ENCODE data around the gene HYKK.

DNA sequence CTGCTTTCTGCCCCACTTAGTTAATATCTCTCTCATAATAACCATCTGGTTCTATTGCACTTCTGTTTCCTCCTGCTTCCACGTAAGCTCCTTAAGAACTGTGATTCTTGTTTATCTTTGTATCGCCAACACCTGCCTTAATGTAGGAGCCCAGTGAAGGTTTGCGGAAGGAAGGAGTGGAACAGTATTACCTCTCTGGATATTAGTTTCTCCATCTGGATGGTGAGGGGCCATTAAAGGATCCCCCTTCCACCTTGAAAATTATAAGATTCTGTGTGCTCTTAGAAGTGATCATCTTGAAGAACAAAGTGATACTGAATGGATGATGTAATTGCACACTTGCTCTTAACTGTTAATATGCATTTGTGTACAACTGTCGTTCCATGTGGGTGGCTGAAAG is 60.2 kb downstream of the HYKK start:
- TF ChIP-seq NFE2 (IDR thresholded peaks at IDR 0.05; ENCODE audit: low read depth) (no peak), MAFF (IDR thresholded peaks at IDR 0.05; ENCODE audit: low read length) (no peak), ZNF224 (CRISPR knock-in tag; IDR thresholded peaks at IDR 0.05) (no peak), FOXA3 (CRISPR knock-in tag; conservative IDR thresholded peaks at IDR 0.05 in 1 of 2, IDR thresholded peaks at IDR 0.05 in 1 of 2) (no peak), GATAD2B (IDR thresholded peaks at IDR 0.05; ENCODE audit: borderline replicate concordance) (no peak), RCOR1 (IDR thresholded peaks at IDR 0.05; ENCODE audit: borderline replicate concordance in 1 of 2, low read depth in 2 of 2, low read length in 2 of 2) (no peak), EZH2 (IDR thresholded peaks at IDR 0.05; ENCODE audit: borderline replicate concordance, low read depth, low read length) (no peak), ZFX (CRISPR knock-in tag; IDR thresholded peaks at IDR 0.05) (no peak), KLF13 (tag; IDR thresholded peaks at IDR 0.05; ENCODE audit: borderline replicate concordance, low read depth) (no peak)
- TF ChIP-seq, protein P1, sequence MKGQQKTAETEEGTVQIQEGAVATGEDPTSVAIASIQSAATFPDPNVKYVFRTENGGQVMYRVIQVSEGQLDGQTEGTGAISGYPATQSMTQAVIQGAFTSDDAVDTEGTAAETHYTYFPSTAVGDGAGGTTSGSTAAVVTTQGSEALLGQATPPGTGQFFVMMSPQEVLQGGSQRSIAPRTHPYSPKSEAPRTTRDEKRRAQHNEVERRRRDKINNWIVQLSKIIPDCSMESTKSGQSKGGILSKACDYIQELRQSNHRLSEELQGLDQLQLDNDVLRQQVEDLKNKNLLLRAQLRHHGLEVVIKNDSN (CRISPR knock-in tag; IDR thresholded peaks at IDR 0.05): no peak
- TF ChIP-seq, protein P2, sequence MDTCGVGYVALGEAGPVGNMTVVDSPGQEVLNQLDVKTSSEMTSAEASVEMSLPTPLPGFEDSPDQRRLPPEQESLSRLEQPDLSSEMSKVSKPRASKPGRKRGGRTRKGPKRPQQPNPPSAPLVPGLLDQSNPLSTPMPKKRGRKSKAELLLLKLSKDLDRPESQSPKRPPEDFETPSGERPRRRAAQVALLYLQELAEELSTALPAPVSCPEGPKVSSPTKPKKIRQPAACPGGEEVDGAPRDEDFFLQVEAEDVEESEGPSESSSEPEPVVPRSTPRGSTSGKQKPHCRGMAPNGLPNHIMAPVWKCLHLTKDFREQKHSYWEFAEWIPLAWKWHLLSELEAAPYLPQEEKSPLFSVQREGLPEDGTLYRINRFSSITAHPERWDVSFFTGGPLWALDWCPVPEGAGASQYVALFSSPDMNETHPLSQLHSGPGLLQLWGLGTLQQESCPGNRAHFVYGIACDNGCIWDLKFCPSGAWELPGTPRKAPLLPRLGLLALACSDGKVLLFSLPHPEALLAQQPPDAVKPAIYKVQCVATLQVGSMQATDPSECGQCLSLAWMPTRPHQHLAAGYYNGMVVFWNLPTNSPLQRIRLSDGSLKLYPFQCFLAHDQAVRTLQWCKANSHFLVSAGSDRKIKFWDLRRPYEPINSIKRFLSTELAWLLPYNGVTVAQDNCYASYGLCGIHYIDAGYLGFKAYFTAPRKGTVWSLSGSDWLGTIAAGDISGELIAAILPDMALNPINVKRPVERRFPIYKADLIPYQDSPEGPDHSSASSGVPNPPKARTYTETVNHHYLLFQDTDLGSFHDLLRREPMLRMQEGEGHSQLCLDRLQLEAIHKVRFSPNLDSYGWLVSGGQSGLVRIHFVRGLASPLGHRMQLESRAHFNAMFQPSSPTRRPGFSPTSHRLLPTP (IDR thresholded peaks at IDR 0.05; ENCODE audit: borderline replicate concordance, extremely low read depth, insufficient read length): no peak
- TF ChIP-seq, protein P3, sequence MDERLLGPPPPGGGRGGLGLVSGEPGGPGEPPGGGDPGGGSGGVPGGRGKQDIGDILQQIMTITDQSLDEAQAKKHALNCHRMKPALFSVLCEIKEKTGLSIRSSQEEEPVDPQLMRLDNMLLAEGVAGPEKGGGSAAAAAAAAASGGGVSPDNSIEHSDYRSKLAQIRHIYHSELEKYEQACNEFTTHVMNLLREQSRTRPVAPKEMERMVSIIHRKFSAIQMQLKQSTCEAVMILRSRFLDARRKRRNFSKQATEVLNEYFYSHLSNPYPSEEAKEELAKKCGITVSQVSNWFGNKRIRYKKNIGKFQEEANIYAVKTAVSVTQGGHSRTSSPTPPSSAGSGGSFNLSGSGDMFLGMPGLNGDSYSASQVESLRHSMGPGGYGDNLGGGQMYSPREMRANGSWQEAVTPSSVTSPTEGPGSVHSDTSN (CRISPR knock-in tag; IDR thresholded peaks at IDR 0.05; ENCODE audit: low read depth): no peak
- TF ChIP-seq, protein P3 (tag; conservative IDR thresholded peaks at IDR 0.05; ENCODE audit: low read depth): no peak
- TF ChIP-seq, protein P4, sequence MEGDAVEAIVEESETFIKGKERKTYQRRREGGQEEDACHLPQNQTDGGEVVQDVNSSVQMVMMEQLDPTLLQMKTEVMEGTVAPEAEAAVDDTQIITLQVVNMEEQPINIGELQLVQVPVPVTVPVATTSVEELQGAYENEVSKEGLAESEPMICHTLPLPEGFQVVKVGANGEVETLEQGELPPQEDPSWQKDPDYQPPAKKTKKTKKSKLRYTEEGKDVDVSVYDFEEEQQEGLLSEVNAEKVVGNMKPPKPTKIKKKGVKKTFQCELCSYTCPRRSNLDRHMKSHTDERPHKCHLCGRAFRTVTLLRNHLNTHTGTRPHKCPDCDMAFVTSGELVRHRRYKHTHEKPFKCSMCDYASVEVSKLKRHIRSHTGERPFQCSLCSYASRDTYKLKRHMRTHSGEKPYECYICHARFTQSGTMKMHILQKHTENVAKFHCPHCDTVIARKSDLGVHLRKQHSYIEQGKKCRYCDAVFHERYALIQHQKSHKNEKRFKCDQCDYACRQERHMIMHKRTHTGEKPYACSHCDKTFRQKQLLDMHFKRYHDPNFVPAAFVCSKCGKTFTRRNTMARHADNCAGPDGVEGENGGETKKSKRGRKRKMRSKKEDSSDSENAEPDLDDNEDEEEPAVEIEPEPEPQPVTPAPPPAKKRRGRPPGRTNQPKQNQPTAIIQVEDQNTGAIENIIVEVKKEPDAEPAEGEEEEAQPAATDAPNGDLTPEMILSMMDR (IDR thresholded peaks at IDR 0.05 in 2 of 3, conservative IDR thresholded peaks at IDR 0.05 in 1 of 3; ENCODE audit: insufficient read depth in 2 of 3, low read depth in 1 of 3, low read length in 3 of 3): no peak
